NCI-H146 treated with DMSO at 0.1 percent for 48 hours (cell line): ENCODE results near the gene C1orf52.

ENCODE experiments used
- DNase-seq: peaks from one replicate; lab custom pipeline; 2025; ENCODE audit not compliant: unreplicated experiment; lab: John Stamatoyannopoulos, UW

Gene C1orf52

GRCh38 chr1:85237613-85238012 lies 21.8 kb downstream of the C1orf52 start:
- no peak for DNase-seq

GRCh38 chr1:85230305-85230977 lies 29.0 kb downstream of the C1orf52 start:
- DNase-seq, result no peak

- DNase-seq, result peak; percentile 86
Observed at GRCh38 chr1:85229574-85230097, 29.8 kb downstream of the C1orf52 start.

GRCh38 chr1:85228972-85229371 lies 30.5 kb downstream of the C1orf52 start:
- no peak for DNase-seq

- DNase-seq, result no peak
Observed at GRCh38 chr1:85225624-85226380, 33.7 kb downstream of the C1orf52 start.

- peak; percentile 72 for DNase-seq
Observed at GRCh38 chr1:85224734-85225623, 34.5 kb downstream of the C1orf52 start.

GRCh38 chr1:85224295-85224694 lies 35.2 kb downstream of the C1orf52 start:
- no peak for DNase-seq

- no peak for DNase-seq
Observed at GRCh38 chr1:85223334-85223733, 36.1 kb downstream of the C1orf52 start.

- no peak for DNase-seq
Observed at GRCh38 chr1:85220756-85221201, 38.7 kb downstream of the C1orf52 start.

- no peak for DNase-seq
Observed at GRCh38 chr1:85219853-85220610, 39.4 kb downstream of the C1orf52 start.

GRCh38 chr1:85216697-85217096 lies 42.8 kb downstream of the C1orf52 start:
- no peak for DNase-seq

- DNase-seq, result no peak
Observed at GRCh38 chr1:85214654-85215053, 44.8 kb downstream of the C1orf52 start.

- no peak for DNase-seq
Observed at GRCh38 chr1:85208488-85208887, 51.0 kb downstream of the C1orf52 start.

- no peak for DNase-seq
Observed at GRCh38 chr1:85203573-85204171, 55.8 kb downstream of the C1orf52 start.

- DNase-seq, result no peak
Observed at GRCh38 chr1:85202864-85203255, 56.6 kb downstream of the C1orf52 start.

- no peak for DNase-seq
Observed at GRCh38 chr1:85202092-85202863, 57.2 kb downstream of the C1orf52 start.

GRCh38 chr1:85201340-85202091 lies 57.9 kb downstream of the C1orf52 start:
- DNase-seq, result peak; percentile 34

- DNase-seq, result peak; percentile 77
Observed at GRCh38 chr1:85200463-85201339, 58.8 kb downstream of the C1orf52 start, which contains the start of gene SYDE2. Gene SYDE2, minus strand, starts transcription at chr1:85201016. Its CDS starts 20 bp downstream, at chr1:85200996.
